Occipital lobe (tissue), 3 donors: ENCODE data around the gene ITGA7. TPM values are rescaled to one million over a fixed set of nuclear protein-coding genes. Genes with fewer than 3 reads are reported as not detected.

Experiments used
- DNase-seq: peaks from one replicate; lab custom pipeline; 2025; lab: John Stamatoyannopoulos, UW
- small RNA-seq: library from RNA; depleted of rRNA; stranded (forward); fragments of <200 nt; gene quantifications from one replicate; pipeline ENCODE3, GENCODE V24; 2014
- total RNA-seq: library from RNA; depleted of rRNA; stranded (reverse); fragments of >200 nt; gene quantifications from one replicate; pipeline ENCODE4 v1.2.3, GENCODE V29; 2014

ITGA7 gene
- total RNA-seq, 1 donor from 2014 or later: 6.2 TPM

GRCh38 chr12:55647027-55647426 lies 60.7 kb downstream of the ITGA7 start:
- no peak for DNase-seq

GRCh38 chr12:55644591-55644990 lies 63.1 kb downstream of the ITGA7 start:
- no peak for DNase-seq

GRCh38 chr12:55642669-55643068 lies 65.0 kb downstream of the ITGA7 start:
- no peak for DNase-seq

GRCh38 chr12:55642267-55642666 lies 65.4 kb downstream of the ITGA7 start:
- no peak for DNase-seq

- no peak for DNase-seq
Observed at GRCh38 chr12:55641595-55641994, 66.1 kb downstream of the ITGA7 start.

- DNase-seq: no peak
Observed at GRCh38 chr12:55637467-55637866, 70.2 kb downstream of the ITGA7 start.

GRCh38 chr12:55636853-55637252 lies 70.9 kb downstream of the ITGA7 start, which contains the start of gene OR10P1:
Gene OR10P1 (plus strand): TSS chr12:55636892. CDS start chr12:55636892, 0 bp downstream.
- no peak for DNase-seq

GRCh38 chr12:55636116-55636655 lies 71.5 kb downstream of the ITGA7 start:
- DNase-seq: no peak

Small RNA genes within 50 kb of the gene (small RNA-seq; reads per million reads assigned to genes)
- gene AC009779.1 (not detected), gene AC009779.5 (not detected), gene RF00017 (not detected)

Other genes with a start within 250 kb of the ITGA7 start
- not detected for gene OR6C70, start 237.8 kb downstream of the ITGA7 start, total RNA-seq
- gene OR6C68, start 215.5 kb downstream of the ITGA7 start, total RNA-seq: not detected
- not detected for gene OR6C4, start 158.3 kb downstream of the ITGA7 start, total RNA-seq
- not detected for gene OR2AP1, start 135.4 kb downstream of the ITGA7 start, total RNA-seq
- gene OR10P1, start 71.0 kb downstream of the ITGA7 start, total RNA-seq: not detected
- gene BLOC1S1, start 8.1 kb upstream of the ITGA7 start, total RNA-seq: 46.0 TPM
- 6.6 TPM for gene RDH5, start 12.5 kb upstream of the ITGA7 start, total RNA-seq
- 187 TPM for gene CD63, start 21.1 kb upstream of the ITGA7 start, total RNA-seq
- gene GDF11, start 35.2 kb upstream of the ITGA7 start, total RNA-seq: 6.6 TPM
- 84.7 TPM for gene SARNP, start 109.8 kb upstream of the ITGA7 start, total RNA-seq
- gene ORMDL2, start 110.1 kb upstream of the ITGA7 start, total RNA-seq: 6.2 TPM
- gene DNAJC14, start 121.7 kb upstream of the ITGA7 start, total RNA-seq: 36.3 TPM
- not detected for gene MMP19, start 135.0 kb upstream of the ITGA7 start, total RNA-seq
- gene PYM1, start 220.0 kb upstream of the ITGA7 start, total RNA-seq: 20.0 TPM
- 10.9 TPM for gene DGKA, start 223.3 kb upstream of the ITGA7 start, total RNA-seq